GM19239 (cell line): Measurements from ENCODE around the gene RDH11.

ENCODE experiments used
- DNase-seq: peaks from one replicate; pipeline ENCODE4 v3.0.0; 2011; ENCODE audit warnings: low spot score; ENCODE audit not compliant: insufficient read length
- FAIRE-seq: peaks from 2 replicates; lab custom pipeline; 2011; peaks lifted over from hg19 to GRCh38; lab: Jason Lieb, UNC

The RDH11 gene

GRCh38 chr14:67653651-67654280 is 41.8 kb downstream of the RDH11 start:
- FAIRE-seq (no peak), DNase-seq (no peak)

- DNase-seq (no peak), FAIRE-seq (no peak)
Measured at GRCh38 chr14:67652189-67652588, 43.4 kb downstream of the RDH11 start.

- no peak for FAIRE-seq
- DNase-seq: no peak
Measured at GRCh38 chr14:67650694-67651093, 44.9 kb downstream of the RDH11 start.

- FAIRE-seq (no peak), DNase-seq (no peak)
Measured at GRCh38 chr14:67650151-67650550, 45.4 kb downstream of the RDH11 start.

- FAIRE-seq: no peak
- no peak for DNase-seq
Measured at GRCh38 chr14:67646131-67646530, 49.4 kb downstream of the RDH11 start.

GRCh38 chr14:67645414-67645813 is 50.1 kb downstream of the RDH11 start:
- FAIRE-seq (no peak), DNase-seq (no peak)

- FAIRE-seq (no peak), DNase-seq (no peak)
Measured at GRCh38 chr14:67644428-67644827, 51.1 kb downstream of the RDH11 start.

- no peak for FAIRE-seq
Measured at GRCh38 chr14:67643713-67644112, 51.9 kb downstream of the RDH11 start.

GRCh38 chr14:67641902-67642749 is 53.4 kb downstream of the RDH11 start:
- FAIRE-seq: no peak

More at GRCh38 chr14:67643713-67644112, 51.9 kb downstream of the RDH11 start:
- no peak for DNase-seq

GRCh38 chr14:67641480-67641879 is 54.1 kb downstream of the RDH11 start:
- DNase-seq (no peak), FAIRE-seq (no peak)

More at GRCh38 chr14:67641902-67642749, 53.4 kb downstream of the RDH11 start:
- no peak for DNase-seq

- FAIRE-seq (no peak), DNase-seq (no peak)
Measured at GRCh38 chr14:67638642-67639041, 56.9 kb downstream of the RDH11 start.

- no peak for DNase-seq
- no peak for FAIRE-seq
Measured at GRCh38 chr14:67636361-67636919, 59.1 kb downstream of the RDH11 start.

GRCh38 chr14:67633451-67634147 is 62.0 kb downstream of the RDH11 start:
- FAIRE-seq (no peak), DNase-seq (no peak)

- no peak for DNase-seq
- FAIRE-seq: no peak
Measured at GRCh38 chr14:67630938-67631337, 64.6 kb downstream of the RDH11 start.

GRCh38 chr14:67630186-67630585 is 65.4 kb downstream of the RDH11 start:
- FAIRE-seq (no peak), DNase-seq (no peak)

GRCh38 chr14:67627519-67627918 is 68.0 kb downstream of the RDH11 start:
- FAIRE-seq (no peak), DNase-seq (no peak)
